Neural cell (in vitro differentiated cells): ENCODE measurements around the gene PPIC. TPM values are rescaled to one million over a fixed set of nuclear protein-coding genes. Genes with fewer than 3 reads are reported as not detected.

Experiments used
- H2AFZ ChIP-seq: fragments of 200-600, 300-800 bp; sonication (generic), shearing (Covaris generic); 2 replicates; pipeline ENCODE4 v1.6.0; 2014; ENCODE audit warnings: low read depth, mild to moderate bottlenecking, antibody characterized with exemption, low read length, moderate library complexity
- H3F3A ChIP-seq: fragments of 200-600 bp; shearing (Covaris generic); 2 replicates; pipeline ENCODE4 v1.6.1; 2016; ENCODE audit warnings: mild to moderate bottlenecking, moderate library complexity, mixed read lengths, antibody characterized with exemption, low read length; ENCODE audit not compliant: insufficient read depth, poor library complexity, severe bottlenecking
- H3K27ac ChIP-seq: fragments of 200-600, 300-800 bp; sonication (generic), shearing (Covaris generic); 2 replicates; pipeline ENCODE4 v1.5.1; 2014; ENCODE audit warnings: mild to moderate bottlenecking, low read length, moderate library complexity
- H3K27me3 ChIP-seq: fragments of 300-800, 200-600 bp; sonication (generic), shearing (Covaris generic); 2 replicates; pipeline ENCODE4 v1.6.0; 2014; ENCODE audit warnings: mild to moderate bottlenecking, low read depth, low read length, moderate library complexity; ENCODE audit not compliant: insufficient read depth
- H3K36me3 ChIP-seq: fragments of 300-800, 200-600 bp; sonication (generic), shearing (Covaris generic); 2 replicates; pipeline ENCODE4 v1.5.1; 2014; ENCODE audit warnings: mild to moderate bottlenecking, antibody characterized with exemption, low read length, moderate library complexity; ENCODE audit not compliant: insufficient read depth
- H3K4me2 ChIP-seq: fragments of 300-800, 200-600 bp; sonication (generic), shearing (Covaris generic); 2 replicates; pipeline ENCODE4 v1.6.0; 2014; ENCODE audit warnings: mild to moderate bottlenecking, low read length
- H3K4me3 ChIP-seq: fragments of 300-800, 200-600 bp; sonication (generic), shearing (Covaris generic); 2 replicates; pipeline ENCODE4 v1.5.1; 2014; ENCODE audit warnings: mild to moderate bottlenecking, low read length, moderate library complexity
- H3K79me2 ChIP-seq: fragments of 200-600 bp; shearing (Covaris generic); replicated peaks from 2 replicates; pipeline ENCODE4 v1.6.0; 2014; ENCODE audit warnings: mild to moderate bottlenecking, low read length, moderate library complexity; ENCODE audit not compliant: insufficient read depth
- H3K9ac ChIP-seq: fragments of 300-800, 200-600 bp; sonication (generic), shearing (Covaris generic); 2 replicates; pipeline ENCODE4 v1.6.1; 2016; ENCODE audit warnings: mild to moderate bottlenecking, low read length, mixed read lengths
- H3K9me2 ChIP-seq: fragments of 200-600 bp; shearing (Covaris generic); 2 replicates; pipeline ENCODE4 v1.6.1; 2016; ENCODE audit warnings: mild to moderate bottlenecking, low read length, mixed read lengths; ENCODE audit not compliant: insufficient read depth
- H3K9me3 ChIP-seq: fragments of 200-600, 300-800 bp; sonication (generic), shearing (Covaris generic); 2 replicates; pipeline ENCODE4 v1.6.1; 2016; ENCODE audit warnings: mild to moderate bottlenecking, mixed run types, low read length, moderate library complexity, mixed read lengths
- H4K20me1 ChIP-seq: fragments of 200-600 bp; shearing (Covaris generic); 2 replicates; pipeline ENCODE4 v1.6.1; 2016; ENCODE audit warnings: mild to moderate bottlenecking, mixed run types; ENCODE audit not compliant: insufficient read depth
- EP300 ChIP-seq: fragments of 450-650 bp; conservative IDR thresholded peaks from 2 replicates; pipeline ENCODE4 v1.6.1; 2014; ENCODE audit warnings: antibody characterized with exemption, mild to moderate bottlenecking, moderate library complexity; ENCODE audit not compliant: poor library complexity, severe bottlenecking
- EZH2 ChIP-seq: fragments of 200-600, 300-800 bp; shearing (Covaris generic), sonication (generic); IDR thresholded peaks from 2 replicates; pipeline ENCODE4 v1.6.1; 2014; ENCODE audit warnings: antibody characterized with exemption, low read length, borderline replicate concordance, mild to moderate bottlenecking; ENCODE audit not compliant: insufficient read depth, poor library complexity, severe bottlenecking
- MXI1 ChIP-seq: fragments of 450-650 bp; conservative IDR thresholded peaks from 2 replicates; pipeline ENCODE4 v1.6.1; 2014; ENCODE audit warnings: antibody characterized with exemption, mild to moderate bottlenecking; ENCODE audit not compliant: poor library complexity, severe bottlenecking
- POLR2AphosphoS5 ChIP-seq: IDR thresholded peaks from 2 replicates; pipeline ENCODE4 v1.6.1; 2012
- RAD21 ChIP-seq: fragments of 450-650 bp; conservative IDR thresholded peaks from 2 replicates; pipeline ENCODE4 v1.6.1; 2014; ENCODE audit warnings: antibody characterized with exemption, mild to moderate bottlenecking, moderate library complexity
- SMC3 ChIP-seq: fragments of 450-650 bp; conservative IDR thresholded peaks from 2 replicates; pipeline ENCODE4 v1.6.1; 2014; ENCODE audit warnings: antibody characterized with exemption, mild to moderate bottlenecking, moderate library complexity; ENCODE audit not compliant: poor library complexity
- TAF1 ChIP-seq: IDR thresholded peaks from 2 replicates; pipeline ENCODE4 v1.6.1; 2012; ENCODE audit warnings: low read depth
- polyA plus RNA-seq: library from polyadenylated mRNA; depleted of rRNA; stranded (reverse); fragments of >200 nt; gene quantifications from 2 replicates; pipeline ENCODE4 v1.2.3, GENCODE V29; 2014
- TF ChIP-seq, protein P1 (sequence below): fragments of 450-650 bp; IDR thresholded peaks from 2 replicates; pipeline ENCODE4 v1.5.1; 2014; ENCODE audit warnings: antibody characterized with exemption, mild to moderate bottlenecking, moderate library complexity; ENCODE audit not compliant: poor library complexity, severe bottlenecking
- TF ChIP-seq, protein P2 (sequence below): IDR thresholded peaks from 2 replicates; pipeline ENCODE4 v1.6.1; 2012; ENCODE audit warnings: borderline replicate concordance

PPIC gene
- polyA plus RNA-seq, 1 donor from 2014 or later: not detected

DNA sequence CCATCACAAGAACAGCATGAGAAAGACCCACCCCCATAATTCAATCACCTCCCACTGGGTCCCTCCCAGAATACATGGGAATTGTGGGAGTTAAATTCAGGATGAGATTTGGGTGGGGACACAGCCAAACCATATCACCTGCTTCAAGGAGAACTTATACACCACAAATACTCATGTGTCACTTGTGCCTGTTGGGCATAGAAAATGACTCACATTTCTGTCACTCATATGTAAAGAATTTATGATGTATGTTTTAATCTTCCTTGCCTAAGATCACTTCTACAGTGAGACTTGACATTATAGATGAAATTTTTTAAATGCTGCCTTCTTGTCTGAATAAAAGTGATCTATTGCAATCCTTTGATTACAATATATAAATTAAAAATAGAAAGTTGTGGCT, 29.5 kb upstream of the PPIC start:
- Histone ChIP-seq H3K9me3 (no peaks in the 10 kb centered on the region), H3K4me3 (no peak overlapping the region), H3K27me3 (no peaks in the 10 kb centered on the region), H3K27ac (no peak overlapping the region), H3K9ac (no peak overlapping the region), H3K36me3 (no peaks in the 10 kb centered on the region), H3K79me2 (no peaks in the 10 kb centered on the region), H3F3A (no peaks in the 10 kb centered on the region), H3K9me2 (no peaks in the 10 kb centered on the region), H2AFZ (no peak overlapping the region), H3K4me2 (no peak overlapping the region), H4K20me1 (no peaks in the 10 kb centered on the region)
- TF ChIP-seq SMC3: no peak
- no peak for TF ChIP-seq POLR2AphosphoS5
- TF ChIP-seq, protein P1, sequence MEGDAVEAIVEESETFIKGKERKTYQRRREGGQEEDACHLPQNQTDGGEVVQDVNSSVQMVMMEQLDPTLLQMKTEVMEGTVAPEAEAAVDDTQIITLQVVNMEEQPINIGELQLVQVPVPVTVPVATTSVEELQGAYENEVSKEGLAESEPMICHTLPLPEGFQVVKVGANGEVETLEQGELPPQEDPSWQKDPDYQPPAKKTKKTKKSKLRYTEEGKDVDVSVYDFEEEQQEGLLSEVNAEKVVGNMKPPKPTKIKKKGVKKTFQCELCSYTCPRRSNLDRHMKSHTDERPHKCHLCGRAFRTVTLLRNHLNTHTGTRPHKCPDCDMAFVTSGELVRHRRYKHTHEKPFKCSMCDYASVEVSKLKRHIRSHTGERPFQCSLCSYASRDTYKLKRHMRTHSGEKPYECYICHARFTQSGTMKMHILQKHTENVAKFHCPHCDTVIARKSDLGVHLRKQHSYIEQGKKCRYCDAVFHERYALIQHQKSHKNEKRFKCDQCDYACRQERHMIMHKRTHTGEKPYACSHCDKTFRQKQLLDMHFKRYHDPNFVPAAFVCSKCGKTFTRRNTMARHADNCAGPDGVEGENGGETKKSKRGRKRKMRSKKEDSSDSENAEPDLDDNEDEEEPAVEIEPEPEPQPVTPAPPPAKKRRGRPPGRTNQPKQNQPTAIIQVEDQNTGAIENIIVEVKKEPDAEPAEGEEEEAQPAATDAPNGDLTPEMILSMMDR: no peak
- no peak for TF ChIP-seq EP300
- no peak for TF ChIP-seq RAD21
- no peak for TF ChIP-seq TAF1
- TF ChIP-seq MXI1: no peak
- TF ChIP-seq EZH2: no peak
- TF ChIP-seq, protein P2, sequence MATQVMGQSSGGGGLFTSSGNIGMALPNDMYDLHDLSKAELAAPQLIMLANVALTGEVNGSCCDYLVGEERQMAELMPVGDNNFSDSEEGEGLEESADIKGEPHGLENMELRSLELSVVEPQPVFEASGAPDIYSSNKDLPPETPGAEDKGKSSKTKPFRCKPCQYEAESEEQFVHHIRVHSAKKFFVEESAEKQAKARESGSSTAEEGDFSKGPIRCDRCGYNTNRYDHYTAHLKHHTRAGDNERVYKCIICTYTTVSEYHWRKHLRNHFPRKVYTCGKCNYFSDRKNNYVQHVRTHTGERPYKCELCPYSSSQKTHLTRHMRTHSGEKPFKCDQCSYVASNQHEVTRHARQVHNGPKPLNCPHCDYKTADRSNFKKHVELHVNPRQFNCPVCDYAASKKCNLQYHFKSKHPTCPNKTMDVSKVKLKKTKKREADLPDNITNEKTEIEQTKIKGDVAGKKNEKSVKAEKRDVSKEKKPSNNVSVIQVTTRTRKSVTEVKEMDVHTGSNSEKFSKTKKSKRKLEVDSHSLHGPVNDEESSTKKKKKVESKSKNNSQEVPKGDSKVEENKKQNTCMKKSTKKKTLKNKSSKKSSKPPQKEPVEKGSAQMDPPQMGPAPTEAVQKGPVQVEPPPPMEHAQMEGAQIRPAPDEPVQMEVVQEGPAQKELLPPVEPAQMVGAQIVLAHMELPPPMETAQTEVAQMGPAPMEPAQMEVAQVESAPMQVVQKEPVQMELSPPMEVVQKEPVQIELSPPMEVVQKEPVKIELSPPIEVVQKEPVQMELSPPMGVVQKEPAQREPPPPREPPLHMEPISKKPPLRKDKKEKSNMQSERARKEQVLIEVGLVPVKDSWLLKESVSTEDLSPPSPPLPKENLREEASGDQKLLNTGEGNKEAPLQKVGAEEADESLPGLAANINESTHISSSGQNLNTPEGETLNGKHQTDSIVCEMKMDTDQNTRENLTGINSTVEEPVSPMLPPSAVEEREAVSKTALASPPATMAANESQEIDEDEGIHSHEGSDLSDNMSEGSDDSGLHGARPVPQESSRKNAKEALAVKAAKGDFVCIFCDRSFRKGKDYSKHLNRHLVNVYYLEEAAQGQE: no peak

DNA sequence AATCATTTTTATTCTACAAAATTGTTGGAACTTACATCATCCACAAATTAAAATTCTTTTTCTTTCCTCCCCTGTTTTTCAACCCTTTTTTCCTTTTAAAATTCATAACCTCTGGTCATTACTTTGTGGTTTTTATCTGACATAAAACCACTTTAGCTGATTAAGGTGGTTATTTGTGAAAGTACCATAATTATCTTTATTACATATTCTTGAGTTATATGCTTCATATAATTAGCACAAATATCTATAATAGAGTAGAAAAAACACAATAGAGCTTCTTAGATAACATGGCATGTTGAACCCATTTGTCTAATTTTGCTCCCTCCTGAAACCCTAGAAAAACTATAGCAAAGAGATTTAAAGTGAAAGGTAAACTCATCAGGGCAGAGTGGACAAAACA, 22.9 kb upstream of the PPIC start:
- Histone ChIP-seq H3K4me3 (no peak overlapping the region), H3F3A (no peaks in the 10 kb centered on the region), H3K9me2 (no peaks in the 10 kb centered on the region), H3K27me3 (no peaks in the 10 kb centered on the region), H2AFZ (no peak overlapping the region), H3K9ac (no peak overlapping the region), H3K79me2 (no peaks in the 10 kb centered on the region), H3K36me3 (no peaks in the 10 kb centered on the region), H3K27ac (no peak overlapping the region), H3K9me3 (no peaks in the 10 kb centered on the region), H3K4me2 (no peak overlapping the region), H4K20me1 (no peaks in the 10 kb centered on the region)
- TF ChIP-seq RAD21: no peak
- TF ChIP-seq MXI1: no peak
- TF ChIP-seq SMC3: no peak
- no peak for TF ChIP-seq POLR2AphosphoS5
- no peak for TF ChIP-seq TAF1
- TF ChIP-seq, protein P1: no peak
- TF ChIP-seq EP300: no peak
- TF ChIP-seq EZH2: no peak
- TF ChIP-seq, protein P2: no peak
